GM18508 (cell line): ENCODE data around the gene CATSPERE.
A peak's percentile ranks its signal among the peaks of the same experiment; 100 is the strongest.
"Not testable (repeated sequence)": the region's sequence is repeated elsewhere in the genome, so short reads cannot be mapped to it uniquely, and the experiment has no call there.

ENCODE experiments used
- ATAC-seq: cut with Tn5 transposase; IDR thresholded peaks from one replicate; pipeline ENCODE4 v1.9.1; 2021; ENCODE audit warnings: moderate number of reproducible peaks; ENCODE audit not compliant: insufficient read depth, unreplicated experiment

CATSPERE gene

GRCh38 chr1:244447024-244447423 is 14.0 kb upstream of the CATSPERE start:
- no peak for ATAC-seq

GRCh38 chr1:244447552-244447951 is 13.5 kb upstream of the CATSPERE start:
- no peak for ATAC-seq

- no peak for ATAC-seq
These were observed 12.6 kb upstream of the CATSPERE start for GRCh38 chr1:244448279-244449036.

GRCh38 chr1:244449936-244450508 is 11.1 kb upstream of the CATSPERE start:
- ATAC-seq = no peak

GRCh38 chr1:244450597-244451538 is 10.2 kb upstream of the CATSPERE start:
- peak; percentile 2 for ATAC-seq

GRCh38 chr1:244451539-244451950 is 9.5 kb upstream of the CATSPERE start, which contains the start of gene ADSS2:
ADSS2 (minus strand) TSS chr1:244451909; CDS start chr1:244451817, 92 bp downstream.
- ATAC-seq = no peak

- peak; percentile 77 for ATAC-seq
These were observed 8.9 kb upstream of the CATSPERE start for GRCh38 chr1:244451951-244452795.

- ATAC-seq = no peak
These were observed 6.7 kb upstream of the CATSPERE start for GRCh38 chr1:244454412-244454811.

- ATAC-seq = no peak
These were observed 4.5 kb upstream of the CATSPERE start for GRCh38 chr1:244456586-244456985.

GRCh38 chr1:244458781-244459180 is 2.3 kb upstream of the CATSPERE start:
- no peak for ATAC-seq

- ATAC-seq = no peak
These were observed 876 bp upstream of the CATSPERE start for GRCh38 chr1:244460197-244460596.

GRCh38 chr1:244466724-244467123 is 5.7 kb downstream of the CATSPERE start:
- no peak for ATAC-seq

GRCh38 chr1:244473059-244473605 is 12.1 kb downstream of the CATSPERE start:
- ATAC-seq = no peak

- not testable (repeated sequence) for ATAC-seq
These were observed 23.9 kb downstream of the CATSPERE start for GRCh38 chr1:244484971-244485370.

GRCh38 chr1:244494653-244495052 is 33.6 kb downstream of the CATSPERE start:
- no peak for ATAC-seq

- no peak for ATAC-seq
These were observed 35.1 kb downstream of the CATSPERE start for GRCh38 chr1:244496186-244496585.

GRCh38 chr1:244497805-244498204 is 36.7 kb downstream of the CATSPERE start:
- ATAC-seq = no peak

GRCh38 chr1:244499484-244499883 is 38.4 kb downstream of the CATSPERE start:
- not testable (repeated sequence) for ATAC-seq

GRCh38 chr1:244500515-244500914 is 39.4 kb downstream of the CATSPERE start:
- not testable (repeated sequence) for ATAC-seq

- ATAC-seq = no peak
These were observed 41.6 kb downstream of the CATSPERE start for GRCh38 chr1:244502630-244503029.
